ENCODE data around the gene KRTAP10-1.
"Not testable (repeated sequence)": the region's sequence is repeated elsewhere in the genome, so short reads cannot be mapped to it uniquely, and the experiment has no call there.

KRTAP10-1 gene

GRCh38 chr21:44539991-44540666 lies at the start of gene KRTAP10-1:
Gene KRTAP10-1 (minus strand): TSS chr21:44540195. CDS start chr21:44540150, 45 bp downstream.
- no peak for DNase-seq

- no peak for DNase-seq
These were observed 49.1 kb upstream of the KRTAP10-1 start for GRCh38 chr21:44589094-44589493.

- DNase-seq, result no peak
These were observed 45.9 kb upstream of the KRTAP10-1 start for GRCh38 chr21:44585892-44586291.

GRCh38 chr21:44583800-44584147 lies 43.8 kb upstream of the KRTAP10-1 start:
- DNase-seq, result no peak

GRCh38 chr21:44583089-44583799 lies 43.2 kb upstream of the KRTAP10-1 start:
- no peak for DNase-seq

GRCh38 chr21:44582055-44582454 lies 42.1 kb upstream of the KRTAP10-1 start:
- DNase-seq, result no peak

GRCh38 chr21:44581158-44581557 lies 41.2 kb upstream of the KRTAP10-1 start:
- DNase-seq, result no peak

GRCh38 chr21:44580231-44580821 lies 40.3 kb upstream of the KRTAP10-1 start, which contains the start of gene KRTAP10-5:
Gene KRTAP10-5 (minus strand): TSS chr21:44580604. CDS start chr21:44580578, 26 bp downstream.
- not testable (repeated sequence) for DNase-seq

GRCh38 chr21:44579833-44580144 lies 39.8 kb upstream of the KRTAP10-1 start:
- no peak for DNase-seq

GRCh38 chr21:44579056-44579832 lies 39.2 kb upstream of the KRTAP10-1 start:
- DNase-seq, result no peak

- DNase-seq, result no peak
These were observed 38.5 kb upstream of the KRTAP10-1 start for GRCh38 chr21:44578371-44579055.

- no peak for DNase-seq
These were observed 36.0 kb upstream of the KRTAP10-1 start for GRCh38 chr21:44576025-44576420.

GRCh38 chr21:44575307-44576024 lies 35.5 kb upstream of the KRTAP10-1 start:
- no peak for DNase-seq

GRCh38 chr21:44574457-44575306 lies 34.7 kb upstream of the KRTAP10-1 start:
- DNase-seq, result no peak

GRCh38 chr21:44573630-44574456 lies 33.8 kb upstream of the KRTAP10-1 start, which contains the start of gene KRTAP10-4:
Gene KRTAP10-4 (plus strand): TSS chr21:44573729. CDS start chr21:44573759, 30 bp downstream.
- not testable (repeated sequence) for DNase-seq

- no peak for DNase-seq
These were observed 33.1 kb upstream of the KRTAP10-1 start for GRCh38 chr21:44572959-44573583.

- no peak for DNase-seq
These were observed 32.1 kb upstream of the KRTAP10-1 start for GRCh38 chr21:44571844-44572782.

GRCh38 chr21:44571296-44571695 lies 31.3 kb upstream of the KRTAP10-1 start:
- DNase-seq, result no peak
